Measurements from ENCODE around the gene PTPRH. TPM values are rescaled to one million over a fixed set of nuclear protein-coding genes. Genes with fewer than 3 reads are reported as not detected.

PTPRH gene
- total and polyA plus RNA-seq, 9 of the 15 experiments (the other 6 are each of a cell fraction or from before 2014, with no cell fraction given), result 0.87 to 34.3 (median 22.7) TPM

- ChIA-PET CTCF (ENCODE audit: low intra/inter-chr PET ratio) (no interaction called here), POLR2A (interaction anchor here (0.7 to 2.0 kb wide), 5 partner anchors 9 to 209 kb away, joined by 3 to 9 read pairs (median 4); partner anchors contain the start of gene PTPRH)
- Histone ChIP-seq H3K79me2 (ENCODE audit: control insufficient read depth, insufficient read depth, low read length) (no peaks in the 10 kb centered on the region), H4K20me1 (replicated peaks; ENCODE audit: control insufficient read depth, insufficient read depth, low read length) (no peaks in the 10 kb centered on the region), H3K9ac (ENCODE audit: insufficient read depth in 1 of 2, low read depth in 2 of 2, low read length in 2 of 2) (no peak overlapping the region), H2AFZ (ENCODE audit: low read depth, low read length) (no peak overlapping the region), H3K4me2 (ENCODE audit: insufficient read depth, low read length) (no peak overlapping the region), H3K9me1 (ENCODE audit: control insufficient read depth, insufficient read depth, low read length) (no peaks in the 10 kb centered on the region), H3K36me3 (ENCODE audit: control insufficient read depth, insufficient read depth, low read length) (peaks cover 80% of the 10 kb centered on the region), H3K27ac (ENCODE audit: extremely low read depth, low read depth, low read length) (no peak overlapping the region), H3K4me1 (replicated peaks in 1 of 2; ENCODE audit: control insufficient read depth in 2 of 2, insufficient read depth in 2 of 2, low read length in 2 of 2) (no peaks in the 10 kb centered on the region), H3K27me3 (ENCODE audit: control insufficient read depth in 2 of 2, insufficient read depth in 2 of 2, low read length in 2 of 2) (no peaks in the 10 kb centered on the region), H3K4me3 (no peak overlapping the region), H3K9me3 (replicated peaks; ENCODE audit: control insufficient read depth, insufficient read depth, low read depth, low read length) (no peaks in the 10 kb centered on the region)
- in situ Hi-C loops (cut with MboI), result no loop called here
- 50% methylated on average over 4 of the region's 4 CpGs for WGBS (ENCODE audit: insufficient coverage, low coverage, missing lambda C conversion rate)
- no TSS peak for BruUV-seq (replicated peaks)
- intact Hi-C loops (cut with micrococcal nuclease), result no loop called here
- FAIRE-seq (no peak), DNase-seq (ENCODE audit: extremely low read depth in 1 of 4, low spot score in 3 of 4) (peak in 1 of 4 experiments; percentile 33), ATAC-seq (peak; percentile 74)
- TF ChIP-seq TBP (optimal IDR thresholded peaks at IDR 0.05; ENCODE audit: low read depth, low read length) (no peak), HCFC1 (IDR thresholded peaks at IDR 0.05; ENCODE audit: low read depth, low read length) (peak; percentile 94), SIX5 (IDR thresholded peaks at IDR 0.05; ENCODE audit: borderline replicate concordance in 1 of 2, insufficient read depth in 1 of 2, low read depth in 1 of 2, low read length in 2 of 2) (peak; percentile 90 to 95), HLTF (IDR thresholded peaks at IDR 0.05) (no peak), ATF1 (CRISPR knock-in tag; IDR thresholded peaks at IDR 0.05) (no peak), ATF1 (tag; IDR thresholded peaks at IDR 0.05) (peak; percentile 42; the same call in 1 of the 2 replicates), ZFP1 (CRISPR knock-in tag; IDR thresholded peaks at IDR 0.05) (no peak), SMARCA5 (IDR thresholded peaks at IDR 0.05) (no peak), POLR2AphosphoS2 (IDR thresholded peaks at IDR 0.05; ENCODE audit: low read length) (no peak), PKNOX1 (IDR thresholded peaks at IDR 0.05) (no peak), SLC30A9 (CRISPR knock-in tag; IDR thresholded peaks at IDR 0.05) (no peak), MCM3 (IDR thresholded peaks at IDR 0.05) (no peak), PCBP1 (IDR thresholded peaks at IDR 0.05; ENCODE audit: low read depth, low read length, poor library complexity, severe bottlenecking) (no peak), RCOR1 (IDR thresholded peaks at IDR 0.05; ENCODE audit: borderline replicate concordance in 1 of 2, low read depth in 2 of 2, low read length in 2 of 2) (no peak)
- TF ChIP-seq, protein P1, sequence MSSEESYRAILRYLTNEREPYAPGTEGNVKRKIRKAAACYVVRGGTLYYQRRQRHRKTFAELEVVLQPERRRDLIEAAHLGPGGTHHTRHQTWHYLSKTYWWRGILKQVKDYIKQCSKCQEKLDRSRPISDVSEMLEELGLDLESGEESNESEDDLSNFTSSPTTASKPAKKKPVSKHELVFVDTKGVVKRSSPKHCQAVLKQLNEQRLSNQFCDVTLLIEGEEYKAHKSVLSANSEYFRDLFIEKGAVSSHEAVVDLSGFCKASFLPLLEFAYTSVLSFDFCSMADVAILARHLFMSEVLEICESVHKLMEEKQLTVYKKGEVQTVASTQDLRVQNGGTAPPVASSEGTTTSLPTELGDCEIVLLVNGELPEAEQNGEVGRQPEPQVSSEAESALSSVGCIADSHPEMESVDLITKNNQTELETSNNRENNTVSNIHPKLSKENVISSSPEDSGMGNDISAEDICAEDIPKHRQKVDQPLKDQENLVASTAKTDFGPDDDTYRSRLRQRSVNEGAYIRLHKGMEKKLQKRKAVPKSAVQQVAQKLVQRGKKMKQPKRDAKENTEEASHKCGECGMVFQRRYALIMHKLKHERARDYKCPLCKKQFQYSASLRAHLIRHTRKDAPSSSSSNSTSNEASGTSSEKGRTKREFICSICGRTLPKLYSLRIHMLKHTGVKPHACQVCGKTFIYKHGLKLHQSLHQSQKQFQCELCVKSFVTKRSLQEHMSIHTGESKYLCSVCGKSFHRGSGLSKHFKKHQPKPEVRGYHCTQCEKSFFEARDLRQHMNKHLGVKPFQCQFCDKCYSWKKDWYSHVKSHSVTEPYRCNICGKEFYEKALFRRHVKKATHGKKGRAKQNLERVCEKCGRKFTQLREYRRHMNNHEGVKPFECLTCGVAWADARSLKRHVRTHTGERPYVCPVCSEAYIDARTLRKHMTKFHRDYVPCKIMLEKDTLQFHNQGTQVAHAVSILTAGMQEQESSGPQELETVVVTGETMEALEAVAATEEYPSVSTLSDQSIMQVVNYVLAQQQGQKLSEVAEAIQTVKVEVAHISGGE (CRISPR knock-in tag; IDR thresholded peaks at IDR 0.05), result no peak
- TF ChIP-seq, protein P2, sequence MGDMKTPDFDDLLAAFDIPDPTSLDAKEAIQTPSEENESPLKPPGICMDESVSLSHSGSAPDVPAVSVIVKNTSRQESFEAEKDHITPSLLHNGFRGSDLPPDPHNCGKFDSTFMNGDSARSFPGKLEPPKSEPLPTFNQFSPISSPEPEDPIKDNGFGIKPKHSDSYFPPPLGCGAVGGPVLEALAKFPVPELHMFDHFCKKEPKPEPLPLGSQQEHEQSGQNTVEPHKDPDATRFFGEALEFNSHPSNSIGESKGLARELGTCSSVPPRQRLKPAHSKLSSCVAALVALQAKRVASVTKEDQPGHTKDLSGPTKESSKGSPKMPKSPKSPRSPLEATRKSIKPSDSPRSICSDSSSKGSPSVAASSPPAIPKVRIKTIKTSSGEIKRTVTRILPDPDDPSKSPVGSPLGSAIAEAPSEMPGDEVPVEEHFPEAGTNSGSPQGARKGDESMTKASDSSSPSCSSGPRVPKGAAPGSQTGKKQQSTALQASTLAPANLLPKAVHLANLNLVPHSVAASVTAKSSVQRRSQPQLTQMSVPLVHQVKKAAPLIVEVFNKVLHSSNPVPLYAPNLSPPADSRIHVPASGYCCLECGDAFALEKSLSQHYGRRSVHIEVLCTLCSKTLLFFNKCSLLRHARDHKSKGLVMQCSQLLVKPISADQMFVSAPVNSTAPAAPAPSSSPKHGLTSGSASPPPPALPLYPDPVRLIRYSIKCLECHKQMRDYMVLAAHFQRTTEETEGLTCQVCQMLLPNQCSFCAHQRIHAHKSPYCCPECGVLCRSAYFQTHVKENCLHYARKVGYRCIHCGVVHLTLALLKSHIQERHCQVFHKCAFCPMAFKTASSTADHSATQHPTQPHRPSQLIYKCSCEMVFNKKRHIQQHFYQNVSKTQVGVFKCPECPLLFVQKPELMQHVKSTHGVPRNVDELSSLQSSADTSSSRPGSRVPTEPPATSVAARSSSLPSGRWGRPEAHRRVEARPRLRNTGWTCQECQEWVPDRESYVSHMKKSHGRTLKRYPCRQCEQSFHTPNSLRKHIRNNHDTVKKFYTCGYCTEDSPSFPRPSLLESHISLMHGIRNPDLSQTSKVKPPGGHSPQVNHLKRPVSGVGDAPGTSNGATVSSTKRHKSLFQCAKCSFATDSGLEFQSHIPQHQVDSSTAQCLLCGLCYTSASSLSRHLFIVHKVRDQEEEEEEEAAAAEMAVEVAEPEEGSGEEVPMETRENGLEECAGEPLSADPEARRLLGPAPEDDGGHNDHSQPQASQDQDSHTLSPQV (IDR thresholded peaks at IDR 0.05), result 0 out of 2 replicates have a peak, but pooled peaks have one; percentile 18
These were observed 11.8 kb downstream of the PTPRH start for GRCh38 chr19:55197528-55197927.

Measured in K562 (cell line).